MM.1S (cell line): ENCODE results near the gene GCAT.

Source experiments
- DNase-seq: peaks from one replicate; pipeline ENCODE4 v3.0.0-alpha.2; 2015
- H2AFZ ChIP-seq: fragments of 300-600 bp; sonication (generic); 2 replicates; pipeline ENCODE4 v1.6.0; 2016; ENCODE audit warnings: antibody characterized with exemption, low read length
- H3F3A ChIP-seq: fragments of 300-600 bp; sonication (generic); 2 replicates; pipeline ENCODE4 v1.6.1; 2016; ENCODE audit warnings: mild to moderate bottlenecking, antibody characterized with exemption, low read length, moderate library complexity, mixed read lengths; ENCODE audit not compliant: insufficient read depth
- H3K27ac ChIP-seq: fragments of 300-600 bp; sonication (generic); 2 replicates; pipeline ENCODE4 v1.5.1; 2016; ENCODE audit warnings: mild to moderate bottlenecking, low read length
- H3K27me3 ChIP-seq: fragments of 300-600 bp; sonication (generic); replicated peaks from 2 replicates; pipeline ENCODE4 v1.6.0; 2016; ENCODE audit warnings: low read length; ENCODE audit not compliant: insufficient read depth
- H3K36me3 ChIP-seq: fragments of 300-600 bp; sonication (generic); replicated peaks from 2 replicates; pipeline ENCODE4 v1.6.1; 2016; ENCODE audit warnings: mild to moderate bottlenecking, low read length, mixed read lengths; ENCODE audit not compliant: insufficient read depth
- H3K4me1 ChIP-seq: fragments of 300-600 bp; sonication (generic); 2 replicates; pipeline ENCODE4 v1.6.1; 2016; ENCODE audit warnings: low read length, mixed read lengths
- H3K4me2 ChIP-seq: fragments of 300-600 bp; sonication (generic); 2 replicates; pipeline ENCODE4 v1.6.0; 2016; ENCODE audit warnings: low read depth, low read length
- H3K4me3 ChIP-seq: fragments of 300-600 bp; sonication (generic); 2 replicates; pipeline ENCODE4 v1.5.1; 2016; ENCODE audit warnings: low read length, mixed read lengths
- H3K79me2 ChIP-seq: fragments of 300-600 bp; sonication (generic); 2 replicates; pipeline ENCODE4 v1.6.1; 2016; ENCODE audit warnings: mixed run types, low read length, mixed read lengths
- H3K9ac ChIP-seq: fragments of 300-600 bp; sonication (generic); 2 replicates; pipeline ENCODE4 v1.6.1; 2016; ENCODE audit warnings: low read length, mixed read lengths
- H3K9me2 ChIP-seq: fragments of 300-600 bp; sonication (generic); replicated peaks from 2 replicates; pipeline ENCODE4 v1.6.1; 2016; ENCODE audit warnings: mild to moderate bottlenecking, low read length, mixed read lengths; ENCODE audit not compliant: insufficient read depth
- H3K9me3 ChIP-seq: fragments of 300-600 bp; sonication (generic); replicated peaks from 2 replicates; pipeline ENCODE4 v1.6.1; 2016; ENCODE audit warnings: mild to moderate bottlenecking, low read length, mixed read lengths; ENCODE audit not compliant: insufficient read depth
- H4K20me1 ChIP-seq: fragments of 300-600 bp; sonication (generic); 2 replicates; pipeline ENCODE4 v1.6.1; 2016; ENCODE audit warnings: mild to moderate bottlenecking, low read length, moderate library complexity, mixed read lengths; ENCODE audit not compliant: insufficient read depth
- CTCF ChIP-seq: fragments of 300-600 bp; sonication (generic); IDR thresholded peaks from 2 replicates; pipeline ENCODE4 v1.5.1; 2016; ENCODE audit warnings: antibody characterized with exemption, low read length, mixed read lengths
- EZH2 ChIP-seq: fragments of 300-600 bp; sonication (generic); optimal IDR thresholded peaks from 2 replicates; pipeline ENCODE3; 2017; ENCODE audit warnings: low read depth, mild to moderate bottlenecking, antibody characterized with exemption, low read length, mixed read lengths
- EZH2phosphoT487 ChIP-seq: fragments of 300-600 bp; sonication (generic); IDR thresholded peaks from 2 replicates; pipeline ENCODE4 v1.6.1; 2018; ENCODE audit warnings: antibody characterized with exemption, low read length

The GCAT gene

GRCh38 chr22:37784829-37785495 lies 22.8 kb upstream of the GCAT start:
- no peak for DNase-seq
- Histone ChIP-seq H3K9me3 (no peaks in the 10 kb centered on the region), H3K4me2 (no peak overlapping the region), H3K4me1 (no peaks in the 10 kb centered on the region), H3K27me3 (no peaks in the 10 kb centered on the region), H3K9ac (no peak overlapping the region), H3K79me2 (no peaks in the 10 kb centered on the region), H3K9me2 (no peaks in the 10 kb centered on the region), H3F3A (no peaks in the 10 kb centered on the region), H3K27ac (no peak overlapping the region), H2AFZ (no peak overlapping the region), H3K36me3 (no peaks in the 10 kb centered on the region), H4K20me1 (no peaks in the 10 kb centered on the region), H3K4me3 (no peak overlapping the region)
- no peak for TF ChIP-seq EZH2
- TF ChIP-seq EZH2phosphoT487 = no peak

DNA sequence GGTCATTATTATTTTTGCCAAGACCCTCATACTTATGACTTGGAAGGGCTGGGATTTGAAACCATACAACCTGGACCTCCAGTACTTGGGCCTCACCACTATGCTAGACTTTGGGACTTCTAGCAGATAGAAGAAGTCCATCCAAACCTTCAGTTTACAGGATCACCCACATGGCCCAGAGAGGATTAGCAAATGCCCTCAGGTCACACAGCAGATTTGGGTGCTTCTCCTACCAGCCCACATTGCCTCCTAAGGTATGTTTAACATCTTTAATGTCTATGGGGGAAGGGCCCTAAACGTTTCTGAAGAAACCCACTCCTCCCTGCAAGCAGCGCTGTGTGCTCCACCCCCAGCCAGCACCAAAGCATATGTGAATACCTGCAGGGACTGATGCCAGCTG lies 17.5 kb upstream of the GCAT start:
- Histone ChIP-seq H3K9ac (no peak overlapping the region), H3K79me2 (no peaks in the 10 kb centered on the region), H3K27ac (no peak overlapping the region), H3K9me2 (no peaks in the 10 kb centered on the region), H3K4me3 (no peak overlapping the region), H4K20me1 (no peaks in the 10 kb centered on the region), H3K36me3 (no peaks in the 10 kb centered on the region), H3K4me2 (no peak overlapping the region), H3K27me3 (no peaks in the 10 kb centered on the region), H3K9me3 (no peaks in the 10 kb centered on the region), H3F3A (no peaks in the 10 kb centered on the region), H3K4me1 (no peaks in the 10 kb centered on the region), H2AFZ (no peak overlapping the region)
- TF ChIP-seq EZH2 = no peak
- TF ChIP-seq EZH2phosphoT487 = no peak
- no peak for TF ChIP-seq CTCF
- DNase-seq = no peak

DNA sequence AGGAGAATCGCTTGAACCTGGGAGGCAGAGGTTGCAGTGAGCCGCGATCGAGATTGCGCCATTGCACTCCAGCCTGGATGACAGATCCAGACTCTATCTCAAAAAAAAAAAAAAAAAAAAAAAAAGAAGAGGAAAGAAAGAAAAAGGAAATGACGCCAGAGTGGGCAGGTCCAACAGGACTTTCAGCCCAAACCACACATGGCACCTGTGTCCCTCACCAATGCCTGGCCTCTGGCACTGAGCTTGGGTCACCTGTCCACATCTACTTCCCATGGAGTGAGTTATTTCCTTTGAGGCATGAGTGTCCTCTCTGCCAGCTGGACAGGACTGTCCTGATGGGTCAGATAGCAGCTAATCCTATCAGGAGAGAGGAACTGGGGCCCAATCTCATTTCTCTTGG lies 15.2 kb upstream of the GCAT start:
- no peaks in the 10 kb centered on the region for H3K27me3 ChIP-seq
- no peak overlapping the region for H3K4me2 ChIP-seq
- no peaks in the 10 kb centered on the region for H3F3A ChIP-seq
- H3K36me3 ChIP-seq = no peaks in the 10 kb centered on the region
- H3K9me3 ChIP-seq = no peaks in the 10 kb centered on the region
- no peaks in the 10 kb centered on the region for H3K79me2 ChIP-seq
- H3K9me2 ChIP-seq = no peaks in the 10 kb centered on the region
- no peak for DNase-seq
- no peak overlapping the region for H2AFZ ChIP-seq
- no peak overlapping the region for H3K4me3 ChIP-seq
- H3K4me1 ChIP-seq = no peaks in the 10 kb centered on the region
- no peak for TF ChIP-seq EZH2phosphoT487
- TF ChIP-seq EZH2 = no peak
- TF ChIP-seq CTCF = no peak
- H3K9ac ChIP-seq = no peak overlapping the region
- H3K27ac ChIP-seq = no peak overlapping the region
- no peaks in the 10 kb centered on the region for H4K20me1 ChIP-seq

DNA sequence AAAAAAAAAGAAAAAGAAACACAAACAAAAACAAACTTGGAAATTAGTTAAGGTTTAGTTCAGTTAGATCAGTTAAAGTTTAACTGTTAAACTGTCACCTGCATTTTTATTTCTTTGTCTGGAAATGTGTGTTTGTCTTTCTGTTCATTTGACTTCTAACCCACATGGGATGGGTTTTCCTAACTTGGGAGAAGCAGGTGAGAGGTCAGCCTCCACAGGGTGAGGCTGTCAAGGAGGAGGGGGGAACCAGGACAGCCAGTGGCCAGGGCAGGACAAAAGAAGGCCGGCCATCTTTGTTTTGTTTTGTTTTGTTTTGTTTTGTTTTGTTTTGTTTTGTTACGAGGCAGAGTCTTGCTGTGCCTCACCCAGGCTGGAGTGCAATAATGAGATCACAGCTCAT lies 13.4 kb upstream of the GCAT start:
- Histone ChIP-seq H3K9me2 (no peaks in the 10 kb centered on the region), H4K20me1 (no peaks in the 10 kb centered on the region), H3F3A (no peaks in the 10 kb centered on the region), H3K4me3 (no peak overlapping the region), H3K4me1 (no peaks in the 10 kb centered on the region), H3K79me2 (no peaks in the 10 kb centered on the region), H3K9me3 (no peaks in the 10 kb centered on the region), H3K4me2 (no peak overlapping the region), H3K27me3 (peaks cover 4% of the 10 kb centered on the region; the same call in 1 of the 2 replicates), H3K27ac (no peak overlapping the region), H2AFZ (no peak overlapping the region), H3K36me3 (no peaks in the 10 kb centered on the region), H3K9ac (no peak overlapping the region)
- TF ChIP-seq EZH2 (no peak), EZH2phosphoT487 (no peak), CTCF (no peak)
- no peak for DNase-seq
